Measurements from ENCODE around the gene GRIN2A.

The GRIN2A gene

DNA sequence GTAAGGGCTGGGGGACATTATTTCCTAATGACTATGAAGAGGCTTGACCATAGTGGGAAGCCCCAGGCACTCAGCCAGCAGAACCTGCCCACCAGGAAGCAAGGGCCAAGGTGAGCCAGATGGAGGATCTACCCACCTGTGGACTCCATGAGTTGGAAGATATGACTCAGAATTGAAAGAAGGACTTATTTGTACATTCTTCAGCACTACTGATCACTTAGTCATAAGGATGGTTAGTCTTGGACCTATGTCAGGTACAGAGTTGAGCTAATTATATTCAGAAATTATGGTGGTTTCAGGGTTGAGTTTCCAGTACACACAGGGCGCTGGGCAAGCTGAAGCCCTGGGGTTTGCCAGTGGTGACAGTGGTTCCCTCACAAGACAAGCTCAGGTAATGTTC lies 24.0 kb upstream of the GRIN2A start:
- TF ChIP-seq, protein P1, sequence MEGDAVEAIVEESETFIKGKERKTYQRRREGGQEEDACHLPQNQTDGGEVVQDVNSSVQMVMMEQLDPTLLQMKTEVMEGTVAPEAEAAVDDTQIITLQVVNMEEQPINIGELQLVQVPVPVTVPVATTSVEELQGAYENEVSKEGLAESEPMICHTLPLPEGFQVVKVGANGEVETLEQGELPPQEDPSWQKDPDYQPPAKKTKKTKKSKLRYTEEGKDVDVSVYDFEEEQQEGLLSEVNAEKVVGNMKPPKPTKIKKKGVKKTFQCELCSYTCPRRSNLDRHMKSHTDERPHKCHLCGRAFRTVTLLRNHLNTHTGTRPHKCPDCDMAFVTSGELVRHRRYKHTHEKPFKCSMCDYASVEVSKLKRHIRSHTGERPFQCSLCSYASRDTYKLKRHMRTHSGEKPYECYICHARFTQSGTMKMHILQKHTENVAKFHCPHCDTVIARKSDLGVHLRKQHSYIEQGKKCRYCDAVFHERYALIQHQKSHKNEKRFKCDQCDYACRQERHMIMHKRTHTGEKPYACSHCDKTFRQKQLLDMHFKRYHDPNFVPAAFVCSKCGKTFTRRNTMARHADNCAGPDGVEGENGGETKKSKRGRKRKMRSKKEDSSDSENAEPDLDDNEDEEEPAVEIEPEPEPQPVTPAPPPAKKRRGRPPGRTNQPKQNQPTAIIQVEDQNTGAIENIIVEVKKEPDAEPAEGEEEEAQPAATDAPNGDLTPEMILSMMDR (conservative IDR thresholded peaks at IDR 0.05; ENCODE audit: low read depth, low read length), result no peak
- no peak overlapping the region for H3K4me3 ChIP-seq (ENCODE audit: low read depth, low read length)
- DNase-seq (ENCODE audit: low read depth), result no peak

DNA sequence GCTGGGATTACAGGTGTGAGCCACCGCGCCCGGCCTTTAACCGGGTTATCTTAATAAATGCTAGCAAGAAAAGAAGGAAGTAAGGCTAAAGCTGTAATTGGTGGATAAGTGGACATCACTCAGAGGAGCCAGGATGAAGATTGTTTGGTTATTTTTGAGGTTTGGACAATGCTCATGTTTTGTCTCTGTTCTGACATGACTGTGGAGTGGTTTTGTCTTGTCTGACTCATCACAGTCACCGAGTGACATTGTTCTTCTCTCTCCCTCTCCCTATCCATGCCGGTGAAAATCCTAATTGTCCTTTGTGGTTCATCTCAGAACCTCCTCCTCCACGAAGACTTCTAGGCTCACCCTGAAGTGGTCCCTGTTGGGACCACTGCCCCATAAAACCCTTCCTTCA lies 23.5 kb upstream of the GRIN2A start:
- H3K4me3 ChIP-seq (ENCODE audit: low read depth, low read length), result no peak overlapping the region
- DNase-seq (ENCODE audit: low read depth), result no peak
- TF ChIP-seq, protein P1 (conservative IDR thresholded peaks at IDR 0.05; ENCODE audit: low read depth, low read length), result no peak

DNA sequence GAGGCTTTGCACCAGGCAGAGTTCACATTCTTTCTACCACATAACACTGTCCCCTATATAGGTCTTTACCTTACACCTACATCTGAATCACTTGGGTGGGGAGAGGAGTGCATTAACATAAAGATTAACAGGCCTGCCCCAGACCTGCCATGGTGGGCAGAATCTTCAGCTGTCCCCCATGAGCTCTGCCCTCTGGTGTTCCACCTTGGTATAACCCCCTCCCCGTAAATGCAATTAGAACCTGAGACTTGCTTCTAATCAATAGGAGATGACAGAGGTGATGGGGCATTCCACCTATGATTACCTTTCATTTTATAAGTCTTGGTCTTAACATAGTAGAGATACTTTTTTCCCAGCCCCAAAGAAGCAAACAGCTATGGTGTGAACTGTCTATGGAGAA lies 20.4 kb upstream of the GRIN2A start:
- no peak for DNase-seq (ENCODE audit: low read depth)
- TF ChIP-seq, protein P1 (conservative IDR thresholded peaks at IDR 0.05; ENCODE audit: low read depth, low read length), result no peak
- H3K4me3 ChIP-seq (ENCODE audit: low read depth, low read length), result no peak overlapping the region

DNA sequence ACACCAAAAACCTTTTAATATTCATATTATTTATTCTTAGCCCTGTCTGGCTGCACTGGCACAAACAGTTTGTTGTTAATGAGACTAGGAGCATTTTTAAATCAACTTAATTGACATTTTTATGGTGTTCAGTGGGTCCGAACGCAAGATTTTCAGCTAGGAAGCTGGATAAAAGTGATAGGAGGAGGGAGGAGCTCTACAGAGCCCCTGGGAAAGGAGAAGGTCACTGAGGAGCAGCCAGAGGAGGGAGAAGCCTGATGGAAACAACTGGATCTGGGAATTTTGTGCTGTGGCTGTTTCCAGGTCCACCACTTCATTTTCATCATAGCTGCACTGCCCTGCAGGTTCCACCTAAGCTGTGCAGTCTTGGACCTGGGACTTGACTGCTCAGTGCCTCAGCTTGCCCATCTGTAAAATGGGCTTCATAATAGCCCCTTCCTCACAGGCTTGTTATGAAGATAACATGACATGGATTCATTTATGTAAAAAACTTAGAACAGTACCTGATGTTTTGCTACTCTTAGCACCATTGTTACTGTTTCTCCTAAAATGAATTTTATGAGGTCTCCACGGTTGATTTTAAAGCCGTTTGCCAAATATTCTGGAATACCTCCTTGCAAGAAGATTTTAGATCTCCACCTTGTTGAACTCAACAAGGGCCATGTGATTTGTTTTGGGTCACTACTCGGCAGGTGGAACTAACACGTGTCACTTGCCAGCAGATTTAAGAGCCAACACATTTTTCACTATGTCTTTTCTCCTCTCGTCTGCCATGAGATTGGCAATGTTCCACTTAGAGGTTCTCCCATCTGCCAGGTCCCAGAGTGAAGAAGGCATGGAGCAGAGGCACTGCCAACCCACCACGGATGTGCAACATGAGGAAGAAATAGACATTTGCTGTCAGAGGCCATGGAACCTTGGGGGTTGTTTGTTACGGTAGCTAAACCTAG lies 18.7 kb upstream of the GRIN2A start:
- TF ChIP-seq, protein P1 (conservative IDR thresholded peaks at IDR 0.05; ENCODE audit: low read depth, low read length), result no peak
- no peak for DNase-seq (ENCODE audit: low read depth)
- no peak overlapping the region for H3K4me3 ChIP-seq (ENCODE audit: low read depth, low read length)

DNA sequence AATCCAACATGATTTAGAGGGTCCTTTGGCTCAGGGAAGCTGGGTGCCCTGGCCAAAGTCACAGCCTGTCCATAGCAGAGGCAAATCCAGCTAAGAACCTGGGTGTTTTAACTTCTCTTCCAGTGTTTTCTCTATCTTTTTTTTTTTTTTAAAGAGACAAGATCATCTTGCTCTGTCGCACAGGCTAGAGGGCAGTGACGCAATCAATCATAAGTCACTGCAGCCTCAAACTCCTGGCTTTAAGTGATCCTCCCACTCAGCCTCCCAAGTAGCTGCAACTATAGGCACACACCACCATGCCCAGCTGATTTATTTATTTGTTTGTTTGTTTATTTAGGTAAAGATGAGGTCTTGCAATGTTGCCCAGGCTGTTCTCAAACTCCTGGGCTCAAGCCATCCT lies 14.8 kb upstream of the GRIN2A start:
- TF ChIP-seq, protein P1 (conservative IDR thresholded peaks at IDR 0.05; ENCODE audit: low read depth, low read length), result no peak
- H3K4me3 ChIP-seq (ENCODE audit: low read depth, low read length), result no peak overlapping the region
- no peak for DNase-seq (ENCODE audit: low read depth)

DNA sequence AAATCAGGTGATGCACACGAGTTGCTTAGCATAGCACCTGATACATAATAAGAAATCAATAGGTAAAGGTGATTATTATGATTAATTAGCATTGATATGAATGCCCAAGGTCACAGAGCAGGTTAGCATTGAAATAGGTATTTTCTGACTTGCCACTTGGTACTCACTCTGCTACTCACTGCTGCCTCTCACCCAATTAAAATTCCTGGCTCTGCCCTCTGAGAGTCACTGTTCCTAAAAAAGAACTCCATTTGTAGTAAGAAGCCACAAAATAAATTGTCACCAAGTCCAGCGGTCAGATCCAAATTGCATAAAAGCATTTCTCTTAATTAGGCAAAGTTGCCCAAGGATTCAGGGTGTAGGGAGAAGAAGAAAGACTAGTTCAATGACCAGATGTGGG lies 8.9 kb upstream of the GRIN2A start:
- DNase-seq (ENCODE audit: low read depth), result no peak
- H3K4me3 ChIP-seq (ENCODE audit: low read depth, low read length), result no peak overlapping the region
- TF ChIP-seq, protein P1 (conservative IDR thresholded peaks at IDR 0.05; ENCODE audit: low read depth, low read length), result no peak

Measured in choroid plexus epithelial cell (primary cell).